NT2/D1 (cell line): ENCODE data around the gene GTF3A.

Experiments
- SUZ12 ChIP-seq: IDR thresholded peaks from 2 replicates; pipeline ENCODE4 v1.6.1; 2011; ENCODE audit not compliant: insufficient read length, insufficient read depth; ENCODE audit errors: extremely low read depth
- YY1 ChIP-seq: IDR thresholded peaks from 2 replicates; pipeline ENCODE4 v1.6.1; 2011; ENCODE audit not compliant: insufficient read length, insufficient read depth
- ZNF274 ChIP-seq: IDR thresholded peaks from 2 replicates; pipeline ENCODE4 v1.6.1; 2011; ENCODE audit warnings: mild to moderate bottlenecking, low read depth, low read length

DNA sequence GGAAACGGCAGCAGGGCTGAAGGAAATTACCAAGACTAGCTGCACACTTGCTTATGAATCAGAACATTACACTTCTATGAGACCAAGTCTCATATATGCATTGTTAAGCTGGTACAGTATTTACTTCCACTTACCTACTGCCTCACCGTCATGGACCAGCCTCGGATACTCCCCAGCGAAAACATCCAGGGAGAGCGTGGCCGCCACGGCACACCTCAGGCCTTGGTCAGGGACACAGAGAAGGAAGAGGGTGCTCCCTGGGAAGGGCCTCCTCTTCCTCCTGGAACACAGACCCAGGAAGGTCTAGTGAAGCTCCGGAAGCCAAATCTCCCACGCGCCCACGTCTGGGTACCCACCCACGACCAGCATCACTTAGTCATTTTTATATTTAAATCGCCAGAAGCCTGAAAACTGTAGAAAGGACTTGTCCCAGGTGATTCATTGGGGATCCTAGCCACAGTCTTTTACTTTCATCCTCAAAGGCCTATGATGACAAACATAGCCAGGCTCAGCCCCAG, 50.4 kb downstream of the GTF3A start:
- no peak for TF ChIP-seq YY1
- TF ChIP-seq ZNF274 = no peak
- no peak for TF ChIP-seq SUZ12
